Measurements from ENCODE around the gene DNAH10.

Gene DNAH10

GRCh38 chr12:123948796-123949769 lies 187.0 kb downstream of the DNAH10 start:
- DNase-seq (ENCODE audit: low read depth): no peak

- DNase-seq (ENCODE audit: low read depth): no peak
Measured at GRCh38 chr12:123949770-123950165, 187.7 kb downstream of the DNAH10 start.

GRCh38 chr12:123950476-123951349 lies 188.6 kb downstream of the DNAH10 start:
- DNase-seq (ENCODE audit: low read depth): no peak

- DNase-seq (ENCODE audit: low read depth): no peak
Measured at GRCh38 chr12:123951467-123951866, 189.4 kb downstream of the DNAH10 start.

- peak; percentile 75 for DNase-seq (ENCODE audit: low read depth)
Measured at GRCh38 chr12:123952037-123952436, 189.9 kb downstream of the DNAH10 start.

- no peak for DNase-seq (ENCODE audit: low read depth)
Measured at GRCh38 chr12:123954647-123955350, 192.7 kb downstream of the DNAH10 start.

- no peak for DNase-seq (ENCODE audit: low read depth)
Measured at GRCh38 chr12:123956249-123956648, 194.1 kb downstream of the DNAH10 start.

- no peak for DNase-seq (ENCODE audit: low read depth)
Measured at GRCh38 chr12:123957196-123957595, 195.1 kb downstream of the DNAH10 start.

- no peak for DNase-seq (ENCODE audit: low read depth)
Measured at GRCh38 chr12:123958462-123958861, 196.4 kb downstream of the DNAH10 start.

GRCh38 chr12:123958876-123959275 lies 196.8 kb downstream of the DNAH10 start:
- DNase-seq (ENCODE audit: low read depth): no peak

- DNase-seq (ENCODE audit: low read depth): no peak
Measured at GRCh38 chr12:123960029-123960735, 198.1 kb downstream of the DNAH10 start.

GRCh38 chr12:123960856-123961255 lies 198.8 kb downstream of the DNAH10 start:
- no peak for DNase-seq (ENCODE audit: low read depth)

- no peak for DNase-seq (ENCODE audit: low read depth)
Measured at GRCh38 chr12:123961585-123962345, 199.7 kb downstream of the DNAH10 start.

GRCh38 chr12:123962513-123962912 lies 200.4 kb downstream of the DNAH10 start:
- DNase-seq (ENCODE audit: low read depth): no peak

GRCh38 chr12:123963821-123964220 lies 201.7 kb downstream of the DNAH10 start:
- DNase-seq (ENCODE audit: low read depth): no peak

GRCh38 chr12:123965382-123965781 lies 203.3 kb downstream of the DNAH10 start:
- DNase-seq (ENCODE audit: low read depth): no peak

- peak; percentile 86 for DNase-seq (ENCODE audit: low read depth)
Measured at GRCh38 chr12:123966596-123966995, 204.5 kb downstream of the DNAH10 start.

- no peak for DNase-seq (ENCODE audit: low read depth)
Measured at GRCh38 chr12:123967121-123967586, 205.1 kb downstream of the DNAH10 start.

GRCh38 chr12:123971449-123971769 lies 209.3 kb downstream of the DNAH10 start:
- no peak for DNase-seq (ENCODE audit: low read depth)

- peak; percentile 53 for DNase-seq (ENCODE audit: low read depth)
Measured at GRCh38 chr12:123971770-123972456, 209.8 kb downstream of the DNAH10 start.
